Mammary epithelial cell (primary cell): Measurements from ENCODE around the gene TRIM8.

Experiments
- EZH2 ChIP-seq: IDR thresholded peaks from 2 replicates; pipeline ENCODE4 v1.6.1; 2012; ENCODE audit warnings: low read length, inconsistent platforms, borderline replicate concordance
- TF ChIP-seq, protein P1 (sequence below), 2 donors: IDR thresholded peaks in 1 of 2; conservative IDR thresholded peaks in 1 of 2; 2 replicates each; pipeline ENCODE4 v1.5.1; 2011 to 2012; ENCODE audit warnings: inconsistent platforms in 2 of 2, low read length in 2 of 2, mild to moderate bottlenecking in 2 of 2, control low read depth in 1 of 2, low read depth in 1 of 2; ENCODE audit not compliant: insufficient read depth in 1 of 2; ENCODE audit errors: extremely low read depth in 1 of 2

DNA sequence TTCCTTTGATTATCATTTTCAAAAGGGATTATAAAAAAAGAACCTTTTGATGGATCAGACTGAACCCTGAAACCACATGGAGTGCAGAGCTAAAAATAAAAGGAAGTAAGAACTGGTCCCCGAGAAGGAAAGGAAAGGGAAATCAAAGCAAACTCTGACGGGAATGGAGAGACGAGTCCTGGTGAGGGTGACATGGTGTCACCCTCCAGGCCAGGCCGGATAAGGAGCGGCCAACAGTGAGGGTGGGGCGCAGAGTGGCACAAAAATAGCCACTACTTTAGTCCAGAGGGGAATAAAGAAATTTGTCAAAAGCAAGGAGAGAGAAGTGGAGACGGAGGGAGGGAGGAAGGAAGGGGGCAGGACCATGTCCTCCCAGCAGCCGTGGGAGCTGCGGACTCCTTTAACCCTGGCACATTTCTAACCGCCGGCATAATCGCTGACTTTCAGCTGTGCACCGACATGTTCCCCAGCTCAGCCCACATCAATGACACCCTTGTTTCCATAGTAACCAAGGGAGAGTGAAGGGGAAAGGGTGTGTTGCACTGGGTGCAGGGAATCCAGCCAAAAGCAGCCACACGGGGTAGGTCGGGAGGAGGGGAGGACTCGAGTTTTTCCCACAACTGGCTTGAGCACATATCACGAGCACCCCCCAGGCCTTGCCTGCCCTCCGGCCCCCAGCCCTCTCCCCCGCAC lies 29.7 kb downstream of the TRIM8 start:
- TF ChIP-seq, protein P1, sequence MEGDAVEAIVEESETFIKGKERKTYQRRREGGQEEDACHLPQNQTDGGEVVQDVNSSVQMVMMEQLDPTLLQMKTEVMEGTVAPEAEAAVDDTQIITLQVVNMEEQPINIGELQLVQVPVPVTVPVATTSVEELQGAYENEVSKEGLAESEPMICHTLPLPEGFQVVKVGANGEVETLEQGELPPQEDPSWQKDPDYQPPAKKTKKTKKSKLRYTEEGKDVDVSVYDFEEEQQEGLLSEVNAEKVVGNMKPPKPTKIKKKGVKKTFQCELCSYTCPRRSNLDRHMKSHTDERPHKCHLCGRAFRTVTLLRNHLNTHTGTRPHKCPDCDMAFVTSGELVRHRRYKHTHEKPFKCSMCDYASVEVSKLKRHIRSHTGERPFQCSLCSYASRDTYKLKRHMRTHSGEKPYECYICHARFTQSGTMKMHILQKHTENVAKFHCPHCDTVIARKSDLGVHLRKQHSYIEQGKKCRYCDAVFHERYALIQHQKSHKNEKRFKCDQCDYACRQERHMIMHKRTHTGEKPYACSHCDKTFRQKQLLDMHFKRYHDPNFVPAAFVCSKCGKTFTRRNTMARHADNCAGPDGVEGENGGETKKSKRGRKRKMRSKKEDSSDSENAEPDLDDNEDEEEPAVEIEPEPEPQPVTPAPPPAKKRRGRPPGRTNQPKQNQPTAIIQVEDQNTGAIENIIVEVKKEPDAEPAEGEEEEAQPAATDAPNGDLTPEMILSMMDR (conservative IDR thresholded peaks at IDR 0.05 in 1 of 2, IDR thresholded peaks at IDR 0.05 in 1 of 2; ENCODE audit: extremely low read depth in 1 of 2, insufficient read depth in 1 of 2, low read depth in 1 of 2, low read length in 2 of 2) = no peak
- no peak for TF ChIP-seq EZH2
